ENCODE measurements around the gene TMEM150B. TPM values are rescaled to one million over a fixed set of nuclear protein-coding genes. Genes with fewer than 3 reads are reported as not detected.

The TMEM150B gene
- total RNA-seq, 1 experiment from 2014 or later = not detected

DNA sequence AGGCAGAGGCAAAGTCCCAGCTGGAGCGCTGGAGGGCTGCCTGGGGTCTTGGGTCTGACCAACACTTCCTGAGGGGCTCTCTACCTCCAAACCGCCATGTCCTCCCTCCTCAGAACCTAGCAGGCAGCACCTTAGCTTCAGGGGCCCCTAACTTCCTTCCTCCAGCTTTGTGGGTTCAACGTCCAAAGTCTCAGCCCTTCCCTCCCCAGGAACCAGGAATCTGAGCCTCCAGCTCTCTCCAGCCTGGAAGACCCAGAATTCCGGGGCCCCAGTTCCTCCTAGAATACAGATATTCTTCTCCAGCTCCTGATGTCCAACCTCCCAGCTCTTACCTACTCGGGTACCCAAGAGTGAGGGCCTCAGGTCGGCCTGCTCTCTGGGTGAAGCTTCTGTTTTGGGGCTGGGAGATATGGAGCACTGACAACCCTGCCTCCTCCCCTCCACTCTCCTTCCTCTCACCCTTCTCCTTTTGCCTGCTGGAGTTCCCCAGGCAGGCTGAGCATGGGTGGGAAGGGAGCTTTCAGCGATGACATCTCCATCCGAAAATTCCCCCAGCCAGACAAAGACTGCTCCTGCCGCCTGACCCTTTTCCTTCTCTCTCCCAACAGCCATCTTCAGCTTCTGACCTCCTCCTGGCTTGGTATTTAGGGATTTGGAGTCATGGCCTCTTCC is 3.5 kb downstream of the TMEM150B start (continued):
- TF ChIP-seq, protein P1, sequence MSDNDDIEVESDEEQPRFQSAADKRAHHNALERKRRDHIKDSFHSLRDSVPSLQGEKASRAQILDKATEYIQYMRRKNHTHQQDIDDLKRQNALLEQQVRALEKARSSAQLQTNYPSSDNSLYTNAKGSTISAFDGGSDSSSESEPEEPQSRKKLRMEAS (IDR thresholded peaks at IDR 0.05) = no peak
- no peak for TF ChIP-seq CBX3 (IDR thresholded peaks at IDR 0.05; ENCODE audit: low read depth)
- TF ChIP-seq EGR1 (IDR thresholded peaks at IDR 0.05; ENCODE audit: low read depth) = no peak
- no peak for TF ChIP-seq CEBPB (IDR thresholded peaks at IDR 0.05; ENCODE audit: low read depth)
- TF ChIP-seq SIN3A (IDR thresholded peaks at IDR 0.05; ENCODE audit: low read depth) = no peak

DNA sequence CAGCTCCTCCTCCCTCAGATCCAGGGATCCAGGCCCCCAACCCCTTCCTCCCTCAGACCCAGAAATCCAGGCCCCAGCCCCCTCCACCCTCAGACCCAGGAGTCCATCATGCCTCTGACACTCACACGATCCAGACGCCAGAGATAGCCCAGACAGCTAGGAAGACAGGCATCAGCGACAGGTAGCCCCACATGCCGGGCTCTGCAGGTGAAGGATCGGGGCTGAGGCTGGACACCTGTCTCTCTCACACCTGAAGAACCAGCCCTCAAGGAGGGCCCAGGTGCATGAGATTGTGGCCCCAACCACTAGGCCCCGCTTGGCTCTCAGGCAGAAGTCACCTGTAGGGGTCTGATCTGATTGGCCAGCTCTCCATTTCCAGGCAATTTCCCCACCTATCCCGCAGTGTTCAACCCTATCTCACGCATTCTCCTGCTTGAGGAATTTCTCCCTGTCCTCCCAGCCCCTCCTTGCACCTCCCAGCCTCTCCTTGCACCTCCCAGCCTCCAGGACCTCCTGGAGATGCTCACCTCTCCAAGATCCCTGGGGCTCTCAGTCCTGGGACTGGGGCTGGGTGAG is 4.2 kb downstream of the TMEM150B start:
- BruUV-seq (replicated peaks) = no TSS peak
- ChIA-PET CTCF (interaction anchor here (2.6 kb wide), 1 partner anchor 19 kb away, joined by 12 read pairs; no protein-coding TSS in a partner anchor), POLR2A (no interaction called here), RAD21 (ENCODE audit: low non-redundant PET in 1 of 2, low total read pairs in 2 of 2, uncharacterized antibody in 2 of 2, unreplicated experiment in 2 of 2) (no interaction called here)
- H3K36me3 ChIP-seq (ENCODE audit: control insufficient read depth in 1 of 2, insufficient read depth in 2 of 2, low read length in 2 of 2) = no peaks in the 10 kb centered on the region
- intact Hi-C loops (cut with micrococcal nuclease) = no loop called here
- no peak overlapping the region for H3K27ac ChIP-seq (ENCODE audit: low read depth, low read length)
- DNase-seq (ENCODE audit: low read depth, low spot score) (no peak), ATAC-seq (no peak; the same call in 1 of the 2 replicates)
- TF ChIP-seq CEBPB (IDR thresholded peaks at IDR 0.05; ENCODE audit: low read depth) (no peak), CBX3 (IDR thresholded peaks at IDR 0.05; ENCODE audit: low read depth) (no peak), SIN3A (IDR thresholded peaks at IDR 0.05; ENCODE audit: low read depth) (no peak), ELF1 (IDR thresholded peaks at IDR 0.05; ENCODE audit: borderline replicate concordance, low read depth) (no peak), ZFX (IDR thresholded peaks at IDR 0.05) (no peak), FOSL1 (IDR thresholded peaks at IDR 0.05; ENCODE audit: low read depth) (no peak)
- TF ChIP-seq, protein P1 (IDR thresholded peaks at IDR 0.05) = no peak
- TF ChIP-seq, protein P2, sequence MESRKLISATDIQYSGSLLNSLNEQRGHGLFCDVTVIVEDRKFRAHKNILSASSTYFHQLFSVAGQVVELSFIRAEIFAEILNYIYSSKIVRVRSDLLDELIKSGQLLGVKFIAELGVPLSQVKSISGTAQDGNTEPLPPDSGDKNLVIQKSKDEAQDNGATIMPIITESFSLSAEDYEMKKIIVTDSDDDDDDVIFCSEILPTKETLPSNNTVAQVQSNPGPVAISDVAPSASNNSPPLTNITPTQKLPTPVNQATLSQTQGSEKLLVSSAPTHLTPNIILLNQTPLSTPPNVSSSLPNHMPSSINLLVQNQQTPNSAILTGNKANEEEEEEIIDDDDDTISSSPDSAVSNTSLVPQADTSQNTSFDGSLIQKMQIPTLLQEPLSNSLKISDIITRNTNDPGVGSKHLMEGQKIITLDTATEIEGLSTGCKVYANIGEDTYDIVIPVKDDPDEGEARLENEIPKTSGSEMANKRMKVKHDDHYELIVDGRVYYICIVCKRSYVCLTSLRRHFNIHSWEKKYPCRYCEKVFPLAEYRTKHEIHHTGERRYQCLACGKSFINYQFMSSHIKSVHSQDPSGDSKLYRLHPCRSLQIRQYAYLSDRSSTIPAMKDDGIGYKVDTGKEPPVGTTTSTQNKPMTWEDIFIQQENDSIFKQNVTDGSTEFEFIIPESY (IDR thresholded peaks at IDR 0.05; ENCODE audit: extremely low read depth, insufficient replicate concordance, low read length) = no peak
- H3K79me2 ChIP-seq (ENCODE audit: insufficient read depth, low read length) = no peaks in the 10 kb centered on the region
- no peak overlapping the region for H2AFZ ChIP-seq (ENCODE audit: low read depth, low read length, poor library complexity, severe bottlenecking)
- no peaks in the 10 kb centered on the region for H3K9me3 ChIP-seq (ENCODE audit: control insufficient read depth in 1 of 2, insufficient read depth in 1 of 2, low read depth in 1 of 2, low read length in 2 of 2)
- no peaks in the 10 kb centered on the region for H3K27me3 ChIP-seq (ENCODE audit: insufficient read depth, low read length)
- H4K20me1 ChIP-seq (ENCODE audit: insufficient read depth) = no peaks in the 10 kb centered on the region
- H3K4me1 ChIP-seq (ENCODE audit: control insufficient read depth in 1 of 2, insufficient read depth in 2 of 2, low read length in 2 of 2) = no peaks in the 10 kb centered on the region
- no peaks in the 10 kb centered on the region for H3K9me2 ChIP-seq (ENCODE audit: insufficient read depth)
- no peak overlapping the region for H3K4me2 ChIP-seq (ENCODE audit: low read length)
- H3K4me3 ChIP-seq (replicated peaks in 1 of 2; ENCODE audit: low read depth in 1 of 2, low read length in 2 of 2) = no peak overlapping the region
- H3K9ac ChIP-seq (ENCODE audit: low read length) = no peak overlapping the region

Measured in HCT116 (cell line).